ENCODE measurements around the gene MAP3K5.

Gene MAP3K5

DNA sequence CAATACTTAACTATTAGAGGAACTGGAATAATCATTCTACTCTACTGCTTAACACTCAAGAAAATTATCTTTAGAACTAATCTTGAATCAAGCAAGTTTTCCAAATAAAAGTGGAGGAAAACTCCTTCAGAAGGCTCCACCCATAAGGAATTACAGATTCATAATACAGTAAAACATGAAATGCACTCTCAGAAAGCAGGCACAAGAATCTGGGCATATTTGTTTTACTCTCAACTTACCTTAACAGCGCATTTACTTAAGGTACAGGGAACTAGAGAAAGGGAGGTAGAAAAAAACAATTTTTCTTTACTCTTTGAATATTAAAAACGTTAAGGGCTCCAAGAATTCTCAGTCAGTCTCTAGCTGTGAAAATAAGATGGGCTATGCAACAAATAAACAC lies 140.3 kb downstream of the MAP3K5 start:
- no CpG with 5 or more reads among the region's 2 CpGs for WGBS (ENCODE audit: insufficient coverage)
- POLR2A ChIA-PET, result no interaction called here
- peaks cover 5 to 25% (median 10%) of the 10 kb centered on the region in 4 experiments for H3K4me1 ChIP-seq (ENCODE audit: control extremely low read depth in 1 of 4, control insufficient read depth in 4 of 4, insufficient read depth in 4 of 4, low read length in 3 of 4)
- no peak for DNase-seq
- CTCF ChIA-PET, result interaction anchor here (2.1 kb wide), 1 partner anchor 140 kb away, joined by 13 read pairs; the partner anchor contains the start of gene MAP3K5
- no peak overlapping the region for H3K27ac ChIP-seq (ENCODE audit: insufficient read depth in 1 of 2, low read depth in 1 of 2, low read length in 2 of 2, poor library complexity in 1 of 2, severe bottlenecking in 2 of 2)
- peaks cover 2 to 23% (median 6%) of the 10 kb centered on the region in 4 experiments for H3K36me3 ChIP-seq (ENCODE audit: control insufficient read depth in 4 of 4, insufficient read depth in 4 of 4, low read length in 3 of 4)
- H3K9me3 ChIP-seq (ENCODE audit: control extremely low read depth in 1 of 5, control insufficient read depth in 4 of 5, insufficient read depth in 2 of 5, low read depth in 1 of 5, low read length in 4 of 5), result no peaks in the 10 kb centered on the region
- no peak overlapping the region for H3K4me3 ChIP-seq (ENCODE audit: control insufficient read depth in 1 of 7, extremely low read depth in 1 of 7, insufficient read depth in 4 of 7, low read depth in 2 of 7, low read length in 6 of 7)
- no peaks in the 10 kb centered on the region for H3K27me3 ChIP-seq (replicated peaks in 2 of 5; ENCODE audit: control insufficient read depth in 4 of 5, insufficient read depth in 5 of 5, low read length in 4 of 5)

DNA sequence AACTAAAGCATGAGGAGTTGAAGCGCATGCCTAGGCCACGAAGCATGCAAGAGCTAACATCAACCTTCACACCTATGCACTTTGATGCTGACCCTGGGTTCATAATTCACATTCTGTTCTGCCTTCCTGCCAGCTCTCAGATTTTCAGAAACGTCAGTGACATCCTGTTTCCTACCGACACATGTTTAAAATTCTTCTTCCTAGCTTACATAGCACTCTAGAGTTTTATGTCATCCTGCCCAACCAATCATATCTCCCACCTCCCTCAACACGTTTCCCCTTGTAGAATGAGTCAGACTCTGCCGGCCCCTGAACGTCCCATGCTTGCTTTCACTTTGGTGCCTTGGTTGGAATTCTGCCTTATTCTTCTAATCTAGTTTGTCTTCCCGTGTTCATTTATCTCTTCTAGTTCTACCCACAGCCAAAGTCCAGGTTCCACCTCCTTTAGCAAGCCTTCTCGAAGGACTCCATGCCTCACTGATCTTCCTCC lies 144.9 kb downstream of the MAP3K5 start:
- peak; percentile 82 to 93 (median 93) for DNase-seq
- peaks cover 0 to 17% (median 3%) of the 10 kb centered on the region in 4 experiments for H3K4me1 ChIP-seq (ENCODE audit: control extremely low read depth in 1 of 4, control insufficient read depth in 4 of 4, insufficient read depth in 4 of 4, low read length in 3 of 4)
- CTCF ChIA-PET, result interaction anchor here (1.2 to 10.0 kb wide), 4 partner anchors 54 to 149 kb away, joined by 4 to 211 read pairs (median 38); partner anchors contain the start of gene MAP3K5
- H3K27me3 ChIP-seq (replicated peaks in 2 of 5; ENCODE audit: control insufficient read depth in 4 of 5, insufficient read depth in 5 of 5, low read length in 4 of 5), result no peaks in the 10 kb centered on the region
- POLR2A ChIA-PET, result interaction anchor here (1.5 kb wide), 1 partner anchor 145 kb away, joined by 7 read pairs; the partner anchor contains the start of gene MAP3K5
- 42% methylated on average over 9 of the region's 9 CpGs for WGBS (ENCODE audit: insufficient coverage)
- peaks cover 2 to 14% (median 6%) of the 10 kb centered on the region in 4 experiments for H3K36me3 ChIP-seq (ENCODE audit: control insufficient read depth in 4 of 4, insufficient read depth in 4 of 4, low read length in 3 of 4)
- H3K27ac ChIP-seq (ENCODE audit: insufficient read depth in 1 of 2, low read depth in 1 of 2, low read length in 2 of 2, poor library complexity in 1 of 2, severe bottlenecking in 2 of 2), result peak overlapping the region; percentile 49 to 68
- H3K9me3 ChIP-seq (ENCODE audit: control extremely low read depth in 1 of 5, control insufficient read depth in 4 of 5, insufficient read depth in 2 of 5, low read depth in 1 of 5, low read length in 4 of 5), result no peaks in the 10 kb centered on the region
- peak overlapping the region in 2 of 7 experiments; percentile 19 to 65 for H3K4me3 ChIP-seq (ENCODE audit: control insufficient read depth in 1 of 7, extremely low read depth in 1 of 7, insufficient read depth in 4 of 7, low read depth in 2 of 7, low read length in 6 of 7)

DNA sequence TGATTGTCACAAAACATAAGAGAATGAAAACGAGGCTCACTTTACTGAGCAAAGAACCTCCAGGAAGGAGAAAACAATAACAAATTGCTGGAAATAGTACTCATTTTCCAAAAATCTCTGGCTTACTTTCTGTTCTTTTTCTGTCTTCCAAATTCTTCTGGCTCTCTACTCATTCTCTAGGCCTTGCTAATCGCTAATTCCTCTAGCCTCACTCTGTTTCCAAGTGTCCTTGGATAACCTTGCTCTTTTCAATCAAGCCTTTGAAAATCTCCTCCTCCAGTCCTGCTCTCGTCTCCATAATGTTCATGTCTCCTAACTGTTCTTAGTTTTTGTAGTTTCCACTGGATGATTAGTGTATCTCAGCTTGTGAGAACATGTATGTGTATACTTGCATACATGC lies 145.9 kb downstream of the MAP3K5 start:
- WGBS (ENCODE audit: insufficient coverage), result 100% methylated on average over 3 of the region's 3 CpGs
- Histone ChIP-seq H3K27ac (ENCODE audit: insufficient read depth in 1 of 2, low read depth in 1 of 2, low read length in 2 of 2, poor library complexity in 1 of 2, severe bottlenecking in 2 of 2) (no peak overlapping the region), H3K4me1 (ENCODE audit: control extremely low read depth in 1 of 4, control insufficient read depth in 4 of 4, insufficient read depth in 4 of 4, low read length in 3 of 4) (peaks cover 0 to 17% (median 3%) of the 10 kb centered on the region in 4 experiments), H3K9me3 (ENCODE audit: control extremely low read depth in 1 of 5, control insufficient read depth in 4 of 5, insufficient read depth in 2 of 5, low read depth in 1 of 5, low read length in 4 of 5) (no peaks in the 10 kb centered on the region), H3K27me3 (replicated peaks in 2 of 5; ENCODE audit: control insufficient read depth in 4 of 5, insufficient read depth in 5 of 5, low read length in 4 of 5) (no peaks in the 10 kb centered on the region), H3K4me3 (ENCODE audit: control insufficient read depth in 1 of 7, extremely low read depth in 1 of 7, insufficient read depth in 4 of 7, low read depth in 2 of 7, low read length in 6 of 7) (no peak overlapping the region), H3K36me3 (ENCODE audit: control insufficient read depth in 4 of 4, insufficient read depth in 4 of 4, low read length in 3 of 4) (peaks cover 2 to 14% (median 6%) of the 10 kb centered on the region in 4 experiments)
- ChIA-PET POLR2A (no interaction called here), CTCF (interaction anchor here (1.2 to 10.0 kb wide), 4 partner anchors 56 to 150 kb away, joined by 4 to 211 read pairs (median 38); partner anchors contain the start of gene MAP3K5)
- no peak for DNase-seq

DNA sequence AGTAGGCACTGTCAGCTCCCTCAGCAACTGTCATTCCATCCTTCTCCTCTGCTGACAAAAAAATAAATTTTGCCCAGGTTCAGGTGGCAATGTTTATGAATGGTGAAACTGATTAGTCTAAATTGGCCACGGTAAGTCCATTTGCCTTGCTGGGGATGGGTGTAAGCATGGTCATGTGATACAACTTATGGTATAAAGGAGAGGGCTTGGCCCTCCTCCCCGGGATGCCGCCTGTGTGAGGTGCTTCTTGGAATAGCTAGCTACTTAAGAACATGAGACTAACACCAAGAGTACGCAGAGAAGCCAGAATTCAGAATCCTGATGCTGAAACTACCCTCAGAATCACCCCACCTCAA lies 147.7 kb downstream of the MAP3K5 start:
- DNase-seq, result no peak
- Histone ChIP-seq H3K9me3 (ENCODE audit: control extremely low read depth in 1 of 5, control insufficient read depth in 4 of 5, insufficient read depth in 2 of 5, low read depth in 1 of 5, low read length in 4 of 5) (no peaks in the 10 kb centered on the region), H3K27me3 (replicated peaks in 2 of 5; ENCODE audit: control insufficient read depth in 4 of 5, insufficient read depth in 5 of 5, low read length in 4 of 5) (no peaks in the 10 kb centered on the region), H3K27ac (ENCODE audit: insufficient read depth in 1 of 2, low read depth in 1 of 2, low read length in 2 of 2, poor library complexity in 1 of 2, severe bottlenecking in 2 of 2) (no peak overlapping the region), H3K36me3 (ENCODE audit: control insufficient read depth in 4 of 4, insufficient read depth in 4 of 4, low read length in 3 of 4) (peaks cover 2 to 9% (median 6%) of the 10 kb centered on the region in 4 experiments), H3K4me3 (ENCODE audit: control insufficient read depth in 1 of 7, extremely low read depth in 1 of 7, insufficient read depth in 4 of 7, low read depth in 2 of 7, low read length in 6 of 7) (no peak overlapping the region), H3K4me1 (ENCODE audit: control extremely low read depth in 1 of 4, control insufficient read depth in 4 of 4, insufficient read depth in 4 of 4, low read length in 3 of 4) (peaks cover 0 to 17% (median 3%) of the 10 kb centered on the region in 4 experiments)
- ChIA-PET CTCF (interaction anchor here (0.8 to 10.0 kb wide), 45 partner anchors 9 to 281 kb away, joined by 3 to 211 read pairs (median 6); partner anchors contain the start of genes MAP3K5, PEX7 and SLC35D3), POLR2A (interaction anchor here (2.0 kb wide), 1 partner anchor 147 kb away, joined by 10 read pairs; the partner anchor contains the start of gene MAP3K5)
- 67% methylated on average over 1 of the region's 4 CpGs for WGBS (ENCODE audit: insufficient coverage)

DNA sequence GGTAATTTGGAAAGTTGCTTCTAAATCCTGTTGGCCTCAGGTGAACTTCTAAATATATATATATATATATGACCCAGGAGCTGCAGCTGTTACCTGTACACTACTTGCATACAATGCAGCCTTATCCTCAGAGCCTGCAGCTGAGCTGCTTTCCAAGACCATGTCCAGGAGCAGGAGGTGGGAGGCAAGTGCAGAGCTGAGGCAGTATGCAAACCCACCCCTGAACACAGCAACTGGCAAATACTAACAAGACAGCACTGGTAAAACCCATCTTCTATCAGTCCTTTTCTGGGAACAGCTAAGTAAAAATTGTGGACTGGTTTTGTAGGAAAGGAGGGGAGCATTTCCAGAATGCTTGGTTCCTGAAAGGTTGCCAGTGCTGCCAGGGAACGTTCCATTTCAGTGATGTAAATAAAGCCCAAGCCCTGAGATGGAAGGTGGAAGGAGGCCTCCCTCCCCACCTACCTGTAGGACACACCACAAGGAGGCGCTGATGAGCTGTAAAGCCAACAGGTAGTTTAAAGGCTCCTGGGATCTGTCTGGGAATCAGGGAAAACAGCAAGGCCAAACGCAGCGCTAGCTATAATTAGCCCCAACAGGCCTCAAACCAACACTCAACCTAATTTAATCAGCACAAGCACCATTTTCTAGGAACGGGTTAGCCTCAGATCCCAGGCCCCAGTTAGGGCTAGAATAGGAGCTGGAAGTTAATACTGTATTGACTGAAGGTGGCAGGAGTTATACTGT lies 148.3 kb downstream of the MAP3K5 start:
- H3K27me3 ChIP-seq (replicated peaks in 2 of 5; ENCODE audit: control insufficient read depth in 4 of 5, insufficient read depth in 5 of 5, low read length in 4 of 5), result no peaks in the 10 kb centered on the region
- ChIA-PET CTCF (interaction anchor here (0.8 to 10.0 kb wide), 49 partner anchors 9 to 282 kb away, joined by 3 to 211 read pairs (median 6); partner anchors contain the start of genes MAP3K5, PEX7 and SLC35D3), POLR2A (interaction anchor here (2.0 kb wide), 1 partner anchor 148 kb away, joined by 10 read pairs; the partner anchor contains the start of gene MAP3K5)
- H3K27ac ChIP-seq (ENCODE audit: insufficient read depth in 1 of 2, low read depth in 1 of 2, low read length in 2 of 2, poor library complexity in 1 of 2, severe bottlenecking in 2 of 2), result no peak overlapping the region
- H3K9me3 ChIP-seq (ENCODE audit: control extremely low read depth in 1 of 5, control insufficient read depth in 4 of 5, insufficient read depth in 2 of 5, low read depth in 1 of 5, low read length in 4 of 5), result no peaks in the 10 kb centered on the region
- H3K4me3 ChIP-seq (ENCODE audit: control insufficient read depth in 1 of 7, extremely low read depth in 1 of 7, insufficient read depth in 4 of 7, low read depth in 2 of 7, low read length in 6 of 7), result peak overlapping the region in 1 of 7 experiments; percentile 48
- DNase-seq, result peak; percentile 75 to 82 (median 78)
- peaks cover 0 to 17% (median 3%) of the 10 kb centered on the region in 4 experiments for H3K4me1 ChIP-seq (ENCODE audit: control extremely low read depth in 1 of 4, control insufficient read depth in 4 of 4, insufficient read depth in 4 of 4, low read length in 3 of 4)
- 0% methylated on average over 1 of the region's 5 CpGs for WGBS (ENCODE audit: insufficient coverage)
- peaks cover 2 to 9% (median 5%) of the 10 kb centered on the region in 4 experiments for H3K36me3 ChIP-seq (ENCODE audit: control insufficient read depth in 4 of 4, insufficient read depth in 4 of 4, low read length in 3 of 4)

DNA sequence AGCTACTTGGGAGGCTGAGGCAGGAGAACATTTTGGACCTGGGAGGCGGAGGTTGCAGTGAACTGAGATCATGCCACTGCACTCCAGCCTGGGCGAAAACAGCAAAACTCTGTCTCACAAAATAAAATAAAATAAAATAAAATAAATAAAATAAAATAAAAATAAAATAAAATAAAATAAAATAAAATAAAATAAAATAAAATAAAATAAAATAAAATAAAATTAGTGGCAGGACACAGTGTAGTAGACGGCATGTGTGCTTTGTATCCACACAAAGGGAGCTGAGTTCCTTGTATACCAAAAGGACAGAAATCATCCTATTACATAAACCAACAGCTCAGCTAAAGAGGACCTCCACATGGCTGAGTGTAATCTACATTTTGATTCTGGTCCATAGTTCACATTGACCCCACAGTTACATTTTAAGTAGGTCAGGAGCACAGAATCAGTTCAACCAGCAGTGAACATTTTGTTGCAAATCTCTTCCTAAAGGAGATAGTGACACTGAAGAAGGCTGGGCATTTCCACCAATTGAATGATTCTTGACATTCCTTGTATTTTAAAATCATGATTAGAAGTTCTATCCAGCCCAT lies 150.3 kb downstream of the MAP3K5 start:
- no peaks in the 10 kb centered on the region for H3K27me3 ChIP-seq (replicated peaks in 2 of 5; ENCODE audit: control insufficient read depth in 4 of 5, insufficient read depth in 5 of 5, low read length in 4 of 5)
- H3K36me3 ChIP-seq (ENCODE audit: control insufficient read depth in 4 of 4, insufficient read depth in 4 of 4, low read length in 3 of 4), result peaks cover 3 to 16% (median 6%) of the 10 kb centered on the region in 4 experiments
- ChIA-PET POLR2A (no interaction called here), CTCF (interaction anchor here (0.9 to 10.0 kb wide), 7 partner anchors 9 to 371 kb away, joined by 3 to 211 read pairs (median 5); partner anchors contain the start of gene MAP3K5)
- WGBS (ENCODE audit: insufficient coverage), result 100% methylated on average over 1 of the region's 3 CpGs
- H3K27ac ChIP-seq (ENCODE audit: insufficient read depth in 1 of 2, low read depth in 1 of 2, low read length in 2 of 2, poor library complexity in 1 of 2, severe bottlenecking in 2 of 2), result no peak overlapping the region
- no peak for DNase-seq
- no peak overlapping the region for H3K4me3 ChIP-seq (ENCODE audit: control insufficient read depth in 1 of 7, extremely low read depth in 1 of 7, insufficient read depth in 4 of 7, low read depth in 2 of 7, low read length in 6 of 7)
- no peaks in the 10 kb centered on the region for H3K9me3 ChIP-seq (ENCODE audit: control extremely low read depth in 1 of 5, control insufficient read depth in 4 of 5, insufficient read depth in 2 of 5, low read depth in 1 of 5, low read length in 4 of 5)
- peaks cover 0 to 9% (median 0%) of the 10 kb centered on the region in 4 experiments for H3K4me1 ChIP-seq (ENCODE audit: control extremely low read depth in 1 of 4, control insufficient read depth in 4 of 4, insufficient read depth in 4 of 4, low read length in 3 of 4)
